Suprapubic skin (tissue), 4 donors: Measurements from ENCODE around the gene EIPR1.

Source experiments
- POLR2A ChIP-seq, 2 donors: fragments of 450-650 bp; IDR thresholded peaks; one replicate each; pipeline ENCODE4 v1.6.1; 2017; ENCODE audit warnings: antibody characterized with exemption in 2 of 2, mild to moderate bottlenecking in 2 of 2, moderate library complexity in 2 of 2
- POLR2AphosphoS5 ChIP-seq, 3 donors: sonication (generic); formaldehyde crosslinking; IDR thresholded peaks; one replicate each; pipeline ENCODE4 v1.6.1; 2017; ENCODE audit warnings: antibody characterized with exemption in 3 of 3

DNA sequence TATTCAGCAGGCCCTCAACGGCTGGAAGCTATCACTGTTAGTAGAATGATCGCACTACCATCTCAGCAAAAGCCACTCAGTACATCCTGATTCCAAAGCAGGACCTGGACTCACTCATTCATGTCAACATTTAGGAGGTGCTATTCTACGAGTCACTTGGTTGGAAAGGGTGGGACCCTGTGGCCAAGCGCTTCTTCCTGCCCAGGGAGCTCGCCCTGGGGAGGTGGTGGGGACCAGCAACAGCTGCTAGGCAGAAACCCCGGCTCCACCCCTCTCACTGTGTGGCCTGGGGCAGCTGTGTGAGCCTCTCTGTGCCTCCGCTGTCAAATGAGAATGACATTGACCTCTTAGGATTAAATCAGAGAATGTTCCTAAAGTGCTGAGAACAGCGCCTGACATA is 231.4 kb downstream of the EIPR1 start:
- TF ChIP-seq POLR2AphosphoS5 (IDR thresholded peaks at IDR 0.05) (no peak), POLR2A (IDR thresholded peaks at IDR 0.05) (no peak)
